ENCODE data around the gene TSC22D1.

DNA sequence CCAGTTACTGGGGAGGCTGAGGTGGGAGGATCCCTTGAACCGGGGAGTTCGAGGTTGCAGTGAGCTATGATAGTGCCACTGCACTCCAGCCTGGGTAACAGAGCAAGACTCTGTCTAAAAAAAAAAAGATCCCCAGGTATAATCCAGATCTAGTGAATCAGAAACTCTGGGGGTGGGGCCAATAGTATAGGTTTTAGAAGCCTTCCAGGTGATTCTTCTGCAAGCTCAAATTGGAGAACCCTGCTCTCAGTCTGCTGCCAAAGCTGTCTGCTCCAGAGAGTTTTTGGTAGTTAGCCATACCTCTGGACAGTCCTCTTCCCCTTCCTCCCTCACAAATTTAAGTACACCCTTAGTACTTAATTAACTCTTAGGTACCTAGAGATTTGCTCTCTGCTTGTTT, 174.6 kb downstream of the TSC22D1 start:
- TF ChIP-seq TAF1 (IDR thresholded peaks at IDR 0.05; ENCODE audit: low read depth) (no peak), EZH2 (IDR thresholded peaks at IDR 0.05; ENCODE audit: borderline replicate concordance, insufficient read depth, low read length, poor library complexity, severe bottlenecking) (no peak), RAD21 (conservative IDR thresholded peaks at IDR 0.05) (no peak), EP300 (conservative IDR thresholded peaks at IDR 0.05; ENCODE audit: poor library complexity, severe bottlenecking) (no peak), POLR2AphosphoS5 (IDR thresholded peaks at IDR 0.05) (no peak), SMC3 (conservative IDR thresholded peaks at IDR 0.05; ENCODE audit: poor library complexity) (no peak), MXI1 (conservative IDR thresholded peaks at IDR 0.05; ENCODE audit: poor library complexity, severe bottlenecking) (no peak)
- TF ChIP-seq, protein P1, sequence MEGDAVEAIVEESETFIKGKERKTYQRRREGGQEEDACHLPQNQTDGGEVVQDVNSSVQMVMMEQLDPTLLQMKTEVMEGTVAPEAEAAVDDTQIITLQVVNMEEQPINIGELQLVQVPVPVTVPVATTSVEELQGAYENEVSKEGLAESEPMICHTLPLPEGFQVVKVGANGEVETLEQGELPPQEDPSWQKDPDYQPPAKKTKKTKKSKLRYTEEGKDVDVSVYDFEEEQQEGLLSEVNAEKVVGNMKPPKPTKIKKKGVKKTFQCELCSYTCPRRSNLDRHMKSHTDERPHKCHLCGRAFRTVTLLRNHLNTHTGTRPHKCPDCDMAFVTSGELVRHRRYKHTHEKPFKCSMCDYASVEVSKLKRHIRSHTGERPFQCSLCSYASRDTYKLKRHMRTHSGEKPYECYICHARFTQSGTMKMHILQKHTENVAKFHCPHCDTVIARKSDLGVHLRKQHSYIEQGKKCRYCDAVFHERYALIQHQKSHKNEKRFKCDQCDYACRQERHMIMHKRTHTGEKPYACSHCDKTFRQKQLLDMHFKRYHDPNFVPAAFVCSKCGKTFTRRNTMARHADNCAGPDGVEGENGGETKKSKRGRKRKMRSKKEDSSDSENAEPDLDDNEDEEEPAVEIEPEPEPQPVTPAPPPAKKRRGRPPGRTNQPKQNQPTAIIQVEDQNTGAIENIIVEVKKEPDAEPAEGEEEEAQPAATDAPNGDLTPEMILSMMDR (IDR thresholded peaks at IDR 0.05; ENCODE audit: poor library complexity, severe bottlenecking): no peak
- TF ChIP-seq, protein P2, sequence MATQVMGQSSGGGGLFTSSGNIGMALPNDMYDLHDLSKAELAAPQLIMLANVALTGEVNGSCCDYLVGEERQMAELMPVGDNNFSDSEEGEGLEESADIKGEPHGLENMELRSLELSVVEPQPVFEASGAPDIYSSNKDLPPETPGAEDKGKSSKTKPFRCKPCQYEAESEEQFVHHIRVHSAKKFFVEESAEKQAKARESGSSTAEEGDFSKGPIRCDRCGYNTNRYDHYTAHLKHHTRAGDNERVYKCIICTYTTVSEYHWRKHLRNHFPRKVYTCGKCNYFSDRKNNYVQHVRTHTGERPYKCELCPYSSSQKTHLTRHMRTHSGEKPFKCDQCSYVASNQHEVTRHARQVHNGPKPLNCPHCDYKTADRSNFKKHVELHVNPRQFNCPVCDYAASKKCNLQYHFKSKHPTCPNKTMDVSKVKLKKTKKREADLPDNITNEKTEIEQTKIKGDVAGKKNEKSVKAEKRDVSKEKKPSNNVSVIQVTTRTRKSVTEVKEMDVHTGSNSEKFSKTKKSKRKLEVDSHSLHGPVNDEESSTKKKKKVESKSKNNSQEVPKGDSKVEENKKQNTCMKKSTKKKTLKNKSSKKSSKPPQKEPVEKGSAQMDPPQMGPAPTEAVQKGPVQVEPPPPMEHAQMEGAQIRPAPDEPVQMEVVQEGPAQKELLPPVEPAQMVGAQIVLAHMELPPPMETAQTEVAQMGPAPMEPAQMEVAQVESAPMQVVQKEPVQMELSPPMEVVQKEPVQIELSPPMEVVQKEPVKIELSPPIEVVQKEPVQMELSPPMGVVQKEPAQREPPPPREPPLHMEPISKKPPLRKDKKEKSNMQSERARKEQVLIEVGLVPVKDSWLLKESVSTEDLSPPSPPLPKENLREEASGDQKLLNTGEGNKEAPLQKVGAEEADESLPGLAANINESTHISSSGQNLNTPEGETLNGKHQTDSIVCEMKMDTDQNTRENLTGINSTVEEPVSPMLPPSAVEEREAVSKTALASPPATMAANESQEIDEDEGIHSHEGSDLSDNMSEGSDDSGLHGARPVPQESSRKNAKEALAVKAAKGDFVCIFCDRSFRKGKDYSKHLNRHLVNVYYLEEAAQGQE (IDR thresholded peaks at IDR 0.05; ENCODE audit: borderline replicate concordance): no peak

Measured in neural cell (in vitro differentiated cells).